Glutamatergic neuron (in vitro differentiated cells): ENCODE measurements around the gene ANXA4. TPM values are rescaled to one million over a fixed set of nuclear protein-coding genes. Genes with fewer than 3 reads are reported as not detected.

ENCODE experiments used
- DNase-seq: peaks from one replicate; pipeline ENCODE4 v3.0.0; 2022
- H3K27ac Mint-ChIP-seq: one replicate; pipeline ENCODE4 v1.8.0; 2020; ENCODE audit warnings: mild to moderate bottlenecking, mixed read lengths, inconsistent platforms; ENCODE audit not compliant: unreplicated experiment
- H3K27me3 Mint-ChIP-seq: one replicate; pipeline ENCODE4 v1.8.0; 2020; ENCODE audit warnings: mild to moderate bottlenecking, moderate library complexity, mixed read lengths, inconsistent platforms; ENCODE audit not compliant: unreplicated experiment
- H3K36me3 Mint-ChIP-seq: one replicate; pipeline ENCODE4 v1.8.0; 2020; ENCODE audit warnings: mild to moderate bottlenecking, mixed read lengths, inconsistent platforms; ENCODE audit not compliant: unreplicated experiment
- H3K4me1 Mint-ChIP-seq: one replicate; pipeline ENCODE4 v1.8.0; 2020; ENCODE audit warnings: mild to moderate bottlenecking, low read depth, mixed read lengths, inconsistent platforms; ENCODE audit not compliant: unreplicated experiment
- H3K4me3 Mint-ChIP-seq: one replicate; pipeline ENCODE4 v1.8.0; 2020; ENCODE audit warnings: mild to moderate bottlenecking, mixed read lengths, inconsistent platforms; ENCODE audit not compliant: unreplicated experiment
- H3K9me3 Mint-ChIP-seq: one replicate; pipeline ENCODE4 v1.8.0; 2020; ENCODE audit warnings: mild to moderate bottlenecking, moderate library complexity, mixed read lengths, inconsistent platforms; ENCODE audit not compliant: unreplicated experiment
- CTCF ChIP-seq: fragments of 200-600 bp; sonication (generic); IDR thresholded peaks from one replicate; pipeline ENCODE4 v1.5.0; 2021; ENCODE audit not compliant: partially characterized antibody, unreplicated experiment
- total RNA-seq: library from RNA; stranded (reverse); fragmentation: NEBNext Ultra II Directional; extraction: Animal tissue kit (Norgen Biotek cat#: 25700); gene quantifications from one replicate; pipeline ENCODE4 v1.2.1, GENCODE V29; 2021; ENCODE audit not compliant: unreplicated experiment

ANXA4 gene
- total RNA-seq, 1 donor from 2014 or later, result 3.1 TPM

GRCh38 chr2:69843993-69844392, 102.1 kb downstream of the ANXA4 start:
- Mint-ChIP-seq H3K27me3 (no peaks in the 10 kb centered on the region), H3K4me3 (no peak overlapping the region), H3K27ac (no peak overlapping the region), H3K4me1 (no peaks in the 10 kb centered on the region), H3K9me3 (no peaks in the 10 kb centered on the region), H3K36me3 (peaks cover 5% of the 10 kb centered on the region)
- no peak for DNase-seq
- TF ChIP-seq CTCF, result no peak

GRCh38 chr2:69844560-69844959, 102.6 kb downstream of the ANXA4 start:
- no peak overlapping the region for H3K27ac Mint-ChIP-seq

GRCh38 chr2:69846182-69847067, 104.5 kb downstream of the ANXA4 start:
- TF ChIP-seq CTCF, result no peak
- H3K27me3 Mint-ChIP-seq, result no peaks in the 10 kb centered on the region
- H3K36me3 Mint-ChIP-seq, result peaks cover 5% of the 10 kb centered on the region
- DNase-seq, result no peak
- no peaks in the 10 kb centered on the region for H3K9me3 Mint-ChIP-seq
- no peak overlapping the region for H3K4me3 Mint-ChIP-seq
- no peak overlapping the region for H3K27ac Mint-ChIP-seq
- H3K4me1 Mint-ChIP-seq, result no peaks in the 10 kb centered on the region

More at GRCh38 chr2:69844560-69844959, 102.6 kb downstream of the ANXA4 start:
- Mint-ChIP-seq H3K36me3 (peaks cover 5% of the 10 kb centered on the region), H3K9me3 (no peaks in the 10 kb centered on the region), H3K4me3 (no peak overlapping the region), H3K4me1 (no peaks in the 10 kb centered on the region), H3K27me3 (no peaks in the 10 kb centered on the region)
- DNase-seq, result no peak
- no peak for TF ChIP-seq CTCF

- Mint-ChIP-seq H3K9me3 (no peaks in the 10 kb centered on the region), H3K27me3 (no peaks in the 10 kb centered on the region), H3K4me1 (no peaks in the 10 kb centered on the region), H3K4me3 (no peak overlapping the region), H3K36me3 (peaks cover 5% of the 10 kb centered on the region), H3K27ac (no peak overlapping the region)
- no peak for DNase-seq
- no peak for TF ChIP-seq CTCF
Measured at GRCh38 chr2:69847068-69847828, 105.3 kb downstream of the ANXA4 start.
